Transverse colon (tissue), 4 donors: Measurements from ENCODE around the gene LEF1. TPM values are rescaled to one million over a fixed set of nuclear protein-coding genes. Genes with fewer than 3 reads are reported as not detected.
"Not testable (repeated sequence)": the region's sequence is repeated elsewhere in the genome, so short reads cannot be mapped to it uniquely, and the experiment has no call there.

Source experiments
- DNase-seq: peaks from one replicate; pipeline ENCODE4 v3.0.0-alpha.2; 2019
- H3K27ac ChIP-seq, 4 donors: fragments of 200-600 bp; sonication (generic); 2 replicates each; pipeline ENCODE4 v1.5.1; 2016 to 2018; ENCODE audit warnings: inconsistent platforms in 4 of 4
- H3K27me3 ChIP-seq: fragments of 200-600 bp; sonication (generic); 2 replicates; pipeline ENCODE4 v1.5.1; 2017; ENCODE audit warnings: inconsistent platforms
- H3K36me3 ChIP-seq, 4 donors: fragments of 200-600 bp; sonication (generic); 2 replicates each; pipeline ENCODE4 v1.5.1; 2017 to 2019; ENCODE audit warnings: inconsistent platforms in 4 of 4
- H3K4me1 ChIP-seq, 4 donors: fragments of 200-600 bp; sonication (generic); 2 replicates each; pipeline ENCODE4 v1.5.1; 2017 to 2020; ENCODE audit warnings: inconsistent platforms in 4 of 4
- H3K4me3 ChIP-seq, 4 donors: fragments of 200-600 bp; sonication (generic); 1 replicate in 1 of 4; 2 replicates in 3 of 4; pipeline versions ENCODE4 v1.5.1 to v1.6.1; 2017 to 2019; ENCODE audit warnings: inconsistent platforms in 4 of 4
- H3K9me3 ChIP-seq, 2 donors: fragments of 200-600 bp; sonication (generic); 2 replicates each; pipeline ENCODE4 v1.5.1; 2017 to 2019; ENCODE audit warnings: inconsistent platforms in 2 of 2
- CTCF ChIP-seq, 5 experiments: fragments of 200-600 bp in 3 of 5; fragments of 450-650 bp in 2 of 5; sonication (generic) in 3 of 5; IDR thresholded peaks; 1 replicate in 2 of 5; 2 replicates in 3 of 5; pipeline ENCODE4 v1.5.1; 2016 to 2017; ENCODE audit warnings: antibody characterized with exemption in 5 of 5, inconsistent platforms in 3 of 5, mild to moderate bottlenecking in 2 of 5, moderate library complexity in 1 of 5
- EP300 ChIP-seq: sonication (generic); formaldehyde crosslinking; IDR thresholded peaks from one replicate; pipeline ENCODE4 v1.6.1; 2017; ENCODE audit warnings: antibody characterized with exemption, low read depth
- POLR2A ChIP-seq: fragments of 450-650 bp; IDR thresholded peaks from one replicate; pipeline ENCODE4 v1.6.1; 2016; ENCODE audit warnings: antibody characterized with exemption, mild to moderate bottlenecking, moderate library complexity
- POLR2AphosphoS5 ChIP-seq, 3 donors: sonication (generic); formaldehyde crosslinking; IDR thresholded peaks; one replicate each; pipeline ENCODE4 v1.6.1; 2016; ENCODE audit warnings: antibody characterized with exemption in 3 of 3
- WGBS, 2 donors: methylation state at CpG; one replicate each; pipeline ENCODE4 v1.1.5; 2018; ENCODE audit warnings: low coverage in 1 of 2; 5-methylcytosine and 5-hydroxymethylcytosine counted together
- in situ Hi-C, 4 donors: fragments of 200-750 bp; cut with MboI; loops; one replicate each; pipeline versions ENCODE4 v1.15.0 to v1.15.1; 2017; ENCODE audit warnings: low sequenced_read_pairs in 3 of 4, low pct_ligation_motif_present in 1 of 4, low pct_unique_long_range_greater_than_20kb in 1 of 4
- intact Hi-C: fragments of 100-400 bp; cut with DNase I; formaldehyde crosslinking; loops from one replicate; pipeline ENCODE4 v1.15.1; 2023; ENCODE audit warnings: low total_unique reads
- total RNA-seq, 4 donors: library from RNA; depleted of rRNA; stranded (reverse); fragments of >200 nt; gene quantifications; one replicate each; pipeline ENCODE4 v1.1.0, GENCODE V29; 2016

Gene LEF1
- total RNA-seq, 4 donors from 2014 or later = 1.4 to 29.2 (median 8.7) TPM

DNA sequence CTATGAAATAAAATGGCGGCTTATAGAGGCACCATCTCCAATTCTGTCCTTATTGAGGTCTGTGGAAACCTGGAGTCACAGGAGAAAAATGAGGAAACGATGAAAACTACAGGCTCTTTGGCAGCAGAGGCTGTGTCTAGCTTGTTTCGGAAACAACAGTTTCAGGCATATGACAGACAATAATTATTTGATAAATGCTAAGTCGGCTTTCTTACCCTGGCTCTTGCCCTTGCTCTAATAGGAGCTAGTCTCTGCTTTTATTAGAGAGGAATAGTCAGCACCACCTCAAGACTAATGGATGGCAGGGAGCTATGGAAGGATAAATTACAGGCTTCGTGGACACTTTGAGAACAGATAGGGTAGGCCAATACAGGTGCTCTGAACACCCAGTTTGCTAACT, 154.8 kb downstream of the LEF1 start:
- no peak for TF ChIP-seq POLR2AphosphoS5 (IDR thresholded peaks at IDR 0.05)
- TF ChIP-seq CTCF (IDR thresholded peaks at IDR 0.05) = no peak
- no peak for TF ChIP-seq EP300
- TF ChIP-seq POLR2A = no peak
- Histone ChIP-seq H3K4me3 (no peak overlapping the region), H3K27ac (no peak overlapping the region), H3K4me1 (peaks cover 0 to 6% (median 0%) of the 10 kb centered on the region in 4 donors), H3K9me3 (no peaks in the 10 kb centered on the region), H3K36me3 (peaks cover 0 to 30% (median 0%) of the 10 kb centered on the region in 4 donors), H3K27me3 (no peaks in the 10 kb centered on the region)
- no peak for DNase-seq
- WGBS, 2 donors = 94 to 99% methylated on average over 5 of the region's 5 CpGs
- intact Hi-C loops = no loop called here
- in situ Hi-C loops = no loop called here

DNA sequence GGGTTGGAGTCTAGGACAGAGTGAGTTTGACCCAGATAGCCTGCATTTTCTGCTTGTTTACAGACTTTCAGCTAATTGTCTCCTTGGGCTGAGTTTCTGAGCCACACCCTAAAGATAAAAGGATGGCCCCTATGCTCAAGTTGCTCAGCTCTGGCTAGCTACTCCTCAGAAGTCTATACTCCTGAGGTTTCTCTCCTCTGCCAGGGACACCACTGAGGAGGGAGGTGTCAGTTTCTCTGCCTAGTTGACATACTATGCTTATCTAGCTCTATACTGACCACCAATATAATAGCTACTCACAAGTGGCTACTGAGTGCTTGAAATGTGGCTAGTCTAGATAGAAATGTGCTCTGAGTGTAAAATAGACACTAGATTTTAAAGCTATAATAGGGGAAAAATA, 155.4 kb downstream of the LEF1 start:
- no peaks in the 10 kb centered on the region for H3K27me3 ChIP-seq
- no peak for DNase-seq
- in situ Hi-C loops = no loop called here
- H3K36me3 ChIP-seq = peaks cover 0 to 30% (median 0%) of the 10 kb centered on the region in 4 donors
- peaks cover 0 to under 1% (median 0%) of the 10 kb centered on the region in 4 donors for H3K4me1 ChIP-seq
- intact Hi-C loops = no loop called here
- no peak overlapping the region for H3K4me3 ChIP-seq
- no peak overlapping the region for H3K27ac ChIP-seq
- no peaks in the 10 kb centered on the region for H3K9me3 ChIP-seq
- TF ChIP-seq EP300 = no peak
- no peak for TF ChIP-seq CTCF (IDR thresholded peaks at IDR 0.05)
- no peak for TF ChIP-seq POLR2AphosphoS5 (IDR thresholded peaks at IDR 0.05)
- TF ChIP-seq POLR2A = no peak

- H3K4me3 ChIP-seq, H3K27ac ChIP-seq, DNase-seq, in situ Hi-C loops, intact Hi-C loops, H3K27me3 ChIP-seq, H3K9me3 ChIP-seq, H3K4me1 ChIP-seq: not testable (repeated sequence)
- WGBS, 2 donors = 95 to 100% methylated on average over 5 of the region's 5 CpGs
- H3K36me3 ChIP-seq = peaks cover 0 to 30% (median 0%) of the 10 kb centered on the region in 4 donors
These were observed 156.3 kb downstream of the LEF1 start for GRCh38 chr4:108012382-108012781.

GRCh38 chr4:108010167-108010566, 158.6 kb downstream of the LEF1 start:
- intact Hi-C loops = no loop called here
- Histone ChIP-seq H3K4me1 (no peaks in the 10 kb centered on the region), H3K27ac (no peak overlapping the region), H3K4me3 (no peak overlapping the region), H3K9me3 (no peaks in the 10 kb centered on the region), H3K27me3 (no peaks in the 10 kb centered on the region), H3K36me3 (peaks cover 0 to 14% (median 0%) of the 10 kb centered on the region in 4 donors)
- in situ Hi-C loops = no loop called here
- no peak for DNase-seq
- TF ChIP-seq POLR2AphosphoS5 (IDR thresholded peaks at IDR 0.05) (no peak), EP300 (no peak), POLR2A (no peak), CTCF (IDR thresholded peaks at IDR 0.05) (no peak)
- WGBS, 2 donors = 85 to 87% methylated on average over 2 of the region's 2 CpGs

- 95% methylated on average over 2 of the region's 2 CpGs; no CpG with 5 or more reads in 1 of the 2 donors for WGBS, 2 donors
- in situ Hi-C loops = no loop called here
- Histone ChIP-seq H3K27ac (no peak overlapping the region), H3K27me3 (no peaks in the 10 kb centered on the region), H3K36me3 (peaks cover 0 to 9% (median 0%) of the 10 kb centered on the region in 4 donors), H3K4me3 (no peak overlapping the region), H3K9me3 (no peaks in the 10 kb centered on the region), H3K4me1 (peaks cover 0 to 5% (median 0%) of the 10 kb centered on the region in 4 donors)
- DNase-seq = no peak
- TF ChIP-seq POLR2AphosphoS5 (IDR thresholded peaks at IDR 0.05) = no peak
- intact Hi-C loops = no loop called here
These were observed 160.0 kb downstream of the LEF1 start for GRCh38 chr4:108008721-108009120.
